Trophoblast cell (in vitro differentiated cells and primary cell): ENCODE results near the gene SPATS2L. TPM values are rescaled to one million over a fixed set of nuclear protein-coding genes. Genes with fewer than 3 reads are reported as not detected.
A peak's percentile ranks its signal among the peaks of the same experiment; 100 is the strongest.

Experiments used
- DNase-seq, 2 donors: peaks; one replicate each; pipeline ENCODE4 v3.0.0-alpha.2; 2016
- H2AFZ ChIP-seq: 2 replicates; pipeline ENCODE4 v1.6.1; 2013; ENCODE audit warnings: low read length, moderate library complexity, mild to moderate bottlenecking; ENCODE audit not compliant: insufficient read depth, poor library complexity
- H2AK5ac ChIP-seq: 2 replicates; pipeline ENCODE4 v1.6.1; 2013; ENCODE audit warnings: mild to moderate bottlenecking, low read length
- H2BK120ac ChIP-seq: 2 replicates; pipeline ENCODE4 v1.6.1; 2013; ENCODE audit warnings: low read length, mild to moderate bottlenecking, moderate library complexity; ENCODE audit not compliant: insufficient read depth, poor library complexity
- H2BK12ac ChIP-seq: 2 replicates; pipeline ENCODE4 v1.6.1; 2013; ENCODE audit warnings: mild to moderate bottlenecking, low read length, moderate library complexity
- H2BK5ac ChIP-seq: 2 replicates; pipeline ENCODE4 v1.6.1; 2013; ENCODE audit warnings: low read length, low read depth, moderate library complexity, mild to moderate bottlenecking; ENCODE audit not compliant: poor library complexity
- H3K14ac ChIP-seq: 2 replicates; pipeline ENCODE4 v1.6.1; 2013; ENCODE audit warnings: mild to moderate bottlenecking, low read length
- H3K18ac ChIP-seq: 2 replicates; pipeline ENCODE4 v1.6.1; 2013; ENCODE audit warnings: mild to moderate bottlenecking, low read length
- H3K23ac ChIP-seq: 2 replicates; pipeline ENCODE4 v1.6.1; 2013; ENCODE audit warnings: low read length
- H3K27ac ChIP-seq: 2 replicates; pipeline ENCODE4 v1.5.1; 2013; ENCODE audit warnings: low read depth, mild to moderate bottlenecking, inconsistent platforms, low read length, moderate library complexity
- H3K27me3 ChIP-seq: 2 replicates; pipeline ENCODE4 v1.6.1; 2013; ENCODE audit warnings: inconsistent platforms, mild to moderate bottlenecking, low read length, moderate library complexity; ENCODE audit not compliant: insufficient read depth
- H3K36me3 ChIP-seq, 2 experiments: 1 replicate in 1 of 2; 2 replicates in 1 of 2; pipeline ENCODE4 v1.6.1; 2013; ENCODE audit warnings: low read length in 2 of 2, mild to moderate bottlenecking in 2 of 2, moderate library complexity in 1 of 2; ENCODE audit not compliant: insufficient read depth in 2 of 2, control insufficient read depth in 1 of 2
- H3K4ac ChIP-seq: 2 replicates; pipeline ENCODE4 v1.6.1; 2013; ENCODE audit warnings: low read depth, mild to moderate bottlenecking, low read length, moderate library complexity
- H3K4me1 ChIP-seq, 2 experiments: 1 replicate in 1 of 2; 2 replicates in 1 of 2; pipeline ENCODE4 v1.6.1; 2013; ENCODE audit warnings: low read length in 2 of 2, mild to moderate bottlenecking in 2 of 2, moderate library complexity in 1 of 2; ENCODE audit not compliant: insufficient read depth in 2 of 2, control insufficient read depth in 1 of 2
- H3K4me2 ChIP-seq: 2 replicates; pipeline ENCODE4 v1.6.1; 2013; ENCODE audit warnings: inconsistent platforms, mild to moderate bottlenecking, low read length, moderate library complexity
- H3K4me3 ChIP-seq: 2 replicates; pipeline ENCODE4 v1.5.1; 2013; ENCODE audit warnings: mild to moderate bottlenecking, low read depth, low read length, inconsistent platforms
- H3K79me1 ChIP-seq: one replicate; pipeline ENCODE4 v1.6.1; 2013; ENCODE audit warnings: low read length
- H3K79me2 ChIP-seq: 2 replicates; pipeline ENCODE4 v1.6.1; 2013; ENCODE audit warnings: low read length, mild to moderate bottlenecking; ENCODE audit not compliant: control insufficient read depth, insufficient read depth, poor library complexity
- H3K9ac ChIP-seq: 2 replicates; pipeline ENCODE4 v1.6.1; 2013; ENCODE audit warnings: mild to moderate bottlenecking, low read length
- H3K9me3 ChIP-seq: 2 replicates; pipeline ENCODE4 v1.6.1; 2013; ENCODE audit warnings: low read depth, mild to moderate bottlenecking, control low read depth, inconsistent platforms, low read length; ENCODE audit not compliant: insufficient read depth
- H4K12ac ChIP-seq: 2 replicates; pipeline ENCODE4 v1.6.1; 2013; ENCODE audit warnings: low read depth, mild to moderate bottlenecking, low read length, moderate library complexity
- H4K8ac ChIP-seq: 2 replicates; pipeline ENCODE4 v1.6.1; 2013; ENCODE audit warnings: low read depth, mild to moderate bottlenecking, low read length, moderate library complexity
- H4K91ac ChIP-seq: one replicate; pipeline ENCODE4 v1.6.1; 2013; ENCODE audit warnings: low read depth, mild to moderate bottlenecking, low read length, moderate library complexity
- WGBS: extraction: QIAGEN DNeasy Blood & Tissue Kit; methylation state at CpG from one replicate; pipeline ENCODE4 v1.1.7; 2013; ENCODE audit warnings: missing lambda C conversion rate; ENCODE audit not compliant: insufficient read length, insufficient coverage; ENCODE audit errors: extremely low coverage; 5-methylcytosine and 5-hydroxymethylcytosine counted together
- polyA plus RNA-seq: library from polyadenylated mRNA; stranded (reverse); fragments of 200-250 nt; gene quantifications from 2 replicates; pipeline ENCODE4 v1.2.3, GENCODE V29; 2013

The SPATS2L gene
- 338 and 348 TPM in 2 replicates for polyA plus RNA-seq

- Histone ChIP-seq H3K9me3 (no peaks in the 10 kb centered on the region), H2AFZ (peak within 1 kb of the TSS; percentile 73), H3K36me3 (no peaks in the 10 kb centered on the region), H3K27ac (peak within 1 kb of the TSS; percentile 98), H3K79me2 (peaks cover 18% of the 10 kb centered on the region), H3K23ac (peak within 1 kb of the TSS; percentile 67), H3K4me3 (peak within 1 kb of the TSS; percentile 99), H2BK5ac (peak within 1 kb of the TSS; percentile 98), H4K8ac (peak within 1 kb of the TSS; percentile 96), H2BK120ac (peak within 1 kb of the TSS; percentile 99), H4K91ac (peak within 1 kb of the TSS; percentile 99), H3K27me3 (no peaks in the 10 kb centered on the region), H2BK12ac (peak within 1 kb of the TSS; percentile 76), H3K79me1 (peaks cover 21% of the 10 kb centered on the region), H3K4me2 (peak within 1 kb of the TSS; percentile 72), H3K9ac (peak within 1 kb of the TSS; percentile 99), H3K4me1 (peaks cover 9 to 10% of the 10 kb centered on the region in 2 experiments), H4K12ac (peak within 1 kb of the TSS; percentile 92), H2AK5ac (peak within 1 kb of the TSS; percentile 44), H3K4ac (peak within 1 kb of the TSS; percentile 100), H3K14ac (peak within 1 kb of the TSS; percentile 99), H3K18ac (peak within 1 kb of the TSS; percentile 99)
- DNase-seq: peak; percentile 41 to 59
- WGBS: no CpG with 5 or more reads among the region's 69 CpGs
Measured at GRCh38 chr2:200306196-200306930, at the start of gene SPATS2L. Gene SPATS2L, plus strand, starts transcription at chr2:200306693. Its CDS starts 82,552 bp downstream, at chr2:200389245.

DNA sequence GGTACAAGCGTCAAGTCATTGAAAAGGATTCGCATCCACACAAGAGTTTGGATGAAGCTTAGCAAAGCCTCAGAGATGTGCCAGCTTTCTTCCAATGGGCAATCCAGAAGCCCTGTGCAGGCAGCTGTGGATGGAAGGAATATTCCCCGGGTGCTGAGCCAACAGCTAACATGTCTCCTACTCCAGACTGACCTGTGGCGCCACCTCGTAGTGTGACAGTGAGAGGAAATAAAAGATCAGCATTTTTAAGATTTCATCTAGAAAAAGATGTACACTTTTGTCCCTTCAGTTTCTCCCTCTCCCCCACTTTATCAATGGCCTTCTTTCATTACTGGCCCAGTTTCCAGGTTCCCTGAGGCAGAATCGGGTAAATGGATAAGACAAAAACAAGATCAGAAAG lies 48.9 kb upstream of the SPATS2L start:
- no CpG with 5 or more reads among the region's 6 CpGs for WGBS
- Histone ChIP-seq H3K4me3 (no peak overlapping the region), H4K12ac (no peak overlapping the region), H3K79me1 (no peaks in the 10 kb centered on the region), H2BK120ac (no peak overlapping the region), H3K4ac (no peak overlapping the region), H2AFZ (no peak overlapping the region), H2BK5ac (no peak overlapping the region), H2AK5ac (no peak overlapping the region), H3K36me3 (no peaks in the 10 kb centered on the region), H4K91ac (no peak overlapping the region), H2BK12ac (no peak overlapping the region), H3K79me2 (no peaks in the 10 kb centered on the region), H3K27ac (no peak overlapping the region), H3K23ac (no peak overlapping the region), H3K18ac (no peak overlapping the region), H3K4me1 (peaks cover 5% of the 10 kb centered on the region in 2 experiments), H3K14ac (no peak overlapping the region), H3K9ac (no peak overlapping the region), H3K9me3 (peaks cover 1% of the 10 kb centered on the region), H3K4me2 (no peak overlapping the region), H4K8ac (no peak overlapping the region), H3K27me3 (no peaks in the 10 kb centered on the region)
- no peak for DNase-seq

GRCh38 chr2:200258081-200258480 lies 48.4 kb upstream of the SPATS2L start:
- Histone ChIP-seq H3K9me3 (peaks cover 2% of the 10 kb centered on the region), H3K9ac (no peak overlapping the region), H4K91ac (no peak overlapping the region), H4K8ac (no peak overlapping the region), H2BK120ac (no peak overlapping the region), H3K27ac (no peak overlapping the region), H2AFZ (no peak overlapping the region), H3K79me2 (no peaks in the 10 kb centered on the region), H2AK5ac (no peak overlapping the region), H3K4me2 (no peak overlapping the region), H2BK12ac (no peak overlapping the region), H3K4ac (no peak overlapping the region), H3K14ac (no peak overlapping the region), H3K18ac (no peak overlapping the region), H3K23ac (no peak overlapping the region), H4K12ac (no peak overlapping the region), H3K27me3 (no peaks in the 10 kb centered on the region), H2BK5ac (no peak overlapping the region), H3K4me1 (peaks cover 2 to 3% of the 10 kb centered on the region in 2 experiments), H3K36me3 (no peaks in the 10 kb centered on the region), H3K79me1 (no peaks in the 10 kb centered on the region), H3K4me3 (no peak overlapping the region)
- no CpG with 5 or more reads among the region's 5 CpGs for WGBS
- no peak for DNase-seq

DNA sequence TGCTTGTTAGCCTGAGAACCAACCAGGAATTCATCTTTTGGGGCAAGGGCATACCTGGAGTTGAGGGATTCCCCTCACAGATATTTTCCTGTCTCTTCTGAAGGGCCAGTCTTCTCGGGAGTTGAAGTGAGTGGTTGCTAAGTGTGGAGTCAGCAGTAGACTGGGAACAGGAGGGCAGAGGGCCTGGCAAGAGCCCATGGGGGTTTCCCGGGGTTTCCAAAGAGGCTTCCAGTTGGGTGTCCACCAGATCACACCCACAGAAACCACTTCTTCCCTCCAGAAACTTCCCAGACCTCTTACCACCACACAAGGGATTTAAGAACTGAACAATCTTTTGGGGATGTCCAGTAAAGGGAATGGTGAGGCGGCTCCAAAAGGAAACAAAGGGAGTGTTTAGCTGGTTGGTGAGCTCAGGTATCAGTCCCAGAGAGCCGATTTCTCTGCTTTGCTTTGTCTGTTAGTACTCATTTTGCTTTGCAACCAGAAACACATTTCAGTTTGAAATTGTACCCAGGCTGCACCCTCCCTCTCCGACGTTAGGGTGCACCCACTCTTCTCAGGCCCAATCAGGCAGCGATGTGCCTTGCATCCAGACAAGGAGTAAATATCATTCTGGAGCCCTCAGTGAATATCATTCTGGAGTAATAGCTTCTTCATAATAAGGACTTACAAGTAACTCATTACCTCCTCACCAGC lies 47.5 kb upstream of the SPATS2L start:
- H3K27me3 ChIP-seq: no peaks in the 10 kb centered on the region
- no peak overlapping the region for H4K8ac ChIP-seq
- H3K27ac ChIP-seq: no peak overlapping the region
- H3K18ac ChIP-seq: no peak overlapping the region
- no peak overlapping the region for H2BK120ac ChIP-seq
- no peaks in the 10 kb centered on the region for H3K36me3 ChIP-seq
- no peak overlapping the region for H3K14ac ChIP-seq
- WGBS: no CpG with 5 or more reads among the region's 7 CpGs
- no peak overlapping the region for H3K9ac ChIP-seq
- H2BK5ac ChIP-seq: no peak overlapping the region
- H4K91ac ChIP-seq: no peak overlapping the region
- H3K23ac ChIP-seq: no peak overlapping the region
- H3K79me2 ChIP-seq: no peaks in the 10 kb centered on the region
- H4K12ac ChIP-seq: no peak overlapping the region
- no peak overlapping the region for H2AK5ac ChIP-seq
- no peaks in the 10 kb centered on the region for H3K79me1 ChIP-seq
- H3K4me3 ChIP-seq: no peak overlapping the region
- peaks cover 2% of the 10 kb centered on the region for H3K9me3 ChIP-seq
- H3K4ac ChIP-seq: no peak overlapping the region
- no peak overlapping the region for H3K4me2 ChIP-seq
- DNase-seq: no peak
- peaks cover 0 to 3% of the 10 kb centered on the region in 2 experiments for H3K4me1 ChIP-seq
- no peak overlapping the region for H2AFZ ChIP-seq
- no peak overlapping the region for H2BK12ac ChIP-seq
